Astrocyte (in vitro differentiated cells and primary cell): Measurements from ENCODE around the gene MC2R.

Experiments used
- CTCF ChIP-seq: IDR thresholded peaks from 2 replicates; pipeline ENCODE4 v1.5.1; 2011; ENCODE audit warnings: low read depth, mild to moderate bottlenecking, inconsistent platforms, low read length, moderate library complexity; ENCODE audit not compliant: insufficient read depth
- EZH2 ChIP-seq: IDR thresholded peaks from 2 replicates; pipeline ENCODE4 v1.6.1; 2012; ENCODE audit warnings: mild to moderate bottlenecking, low read length, inconsistent platforms; ENCODE audit not compliant: insufficient read depth

- no peak for TF ChIP-seq CTCF
- no peak for TF ChIP-seq EZH2
Measured at GRCh38 chr18:13912601-13913000, 2.7 kb downstream of the MC2R start.
